Heart left ventricle (tissue), 16 donors: ENCODE data around the gene HSCB. TPM values are rescaled to one million over a fixed set of nuclear protein-coding genes. Genes with fewer than 3 reads are reported as not detected.

Source experiments
- ATAC-seq, 4 donors: fragments of 200-7000 bp; cut with Tn5 transposase; one replicate each; pipeline ENCODE4 v1.9.1; 2020 to 2022; ENCODE audit warnings: moderate library complexity in 4 of 4, mild to moderate bottlenecking in 3 of 4, moderate number of reproducible peaks in 1 of 4
- DNase-seq, 5 donors: peaks; one replicate each; pipeline ENCODE4 v3.0.0-alpha.2; 2020
- H3K27ac ChIP-seq, 12 donors: fragments of 200-600 bp; sonication (generic) in 4 of 12; one replicate each; pipeline versions ENCODE4 v1.5.0 to v1.8.0; 2016 to 2022; ENCODE audit warnings: mild to moderate bottlenecking in 2 of 12
- H3K27me3 ChIP-seq, 9 donors: fragments of 200-600 bp; sonication (generic) in 2 of 9; one replicate each; pipeline versions ENCODE4 v1.5.1 to v1.8.0; 2016 to 2022; ENCODE audit warnings: mild to moderate bottlenecking in 3 of 9
- H3K36me3 ChIP-seq, 9 donors: fragments of 200-600 bp; sonication (generic) in 2 of 9; one replicate each; pipeline versions ENCODE4 v1.5.0 to v1.8.0; 2018 to 2022; ENCODE audit warnings: mild to moderate bottlenecking in 2 of 9
- H3K4me1 ChIP-seq, 12 donors: fragments of 200-600 bp; sonication (generic) in 4 of 12; one replicate each; pipeline versions ENCODE4 v1.5.0 to v1.8.0; 2016 to 2022; ENCODE audit warnings: mild to moderate bottlenecking in 3 of 12
- H3K4me3 ChIP-seq, 12 donors: fragments of 200-600 bp; sonication (generic) in 4 of 12; one replicate each; pipeline versions ENCODE4 v1.5.0 to v1.8.0; 2017 to 2022; ENCODE audit warnings: mild to moderate bottlenecking in 9 of 12, moderate library complexity in 4 of 12
- H3K9me3 ChIP-seq, 12 donors: fragments of 200-600 bp; sonication (generic) in 4 of 12; one replicate each; pipeline versions ENCODE4 v1.5.0 to v1.8.0; 2016 to 2022; ENCODE audit warnings: mild to moderate bottlenecking in 1 of 12
- CTCF ChIP-seq, 12 donors: fragments of 200-600 bp; sonication (generic) in 4 of 12; IDR thresholded peaks; one replicate each; pipeline versions ENCODE4 v1.5.0 to v1.8.0; 2018 to 2022; ENCODE audit warnings: antibody characterized with exemption in 12 of 12, mild to moderate bottlenecking in 5 of 12
- POLR2A ChIP-seq, 2 donors: fragments of 450-650 bp; IDR thresholded peaks; one replicate each; pipeline ENCODE4 v1.6.1; 2017; ENCODE audit warnings: antibody characterized with exemption in 2 of 2, mild to moderate bottlenecking in 2 of 2, moderate library complexity in 2 of 2
- WGBS, 4 donors: extraction: QIAGEN DNeasy Blood & Tissue Kit in 2 of 4; methylation state at CpG; one replicate each; pipeline versions ENCODE4 v1.1.5 to v1.1.7; 2013 to 2018; 5-methylcytosine and 5-hydroxymethylcytosine counted together
- intact Hi-C, 10 donors: fragments of 100-400 bp; cut with DNase I; formaldehyde crosslinking; loops; one replicate each; pipeline versions ENCODE4 v1.11.1 to v1.14.2; 2022
- polyA plus RNA-seq, 2 donors: library from polyadenylated mRNA; stranded (reverse); fragments of 200-250 nt; gene quantifications; one replicate each; pipeline ENCODE4 v1.2.3, GENCODE V29; 2013
- total RNA-seq, 9 donors: library from RNA; depleted of rRNA in 2 of 9; stranded (reverse); fragments of >200 nt in 2 of 9; fragmentation: NEBNext Ultra II Directional in 3 of 9; extraction: Animal tissue kit (Norgen Biotek cat#: 25700) in 3 of 9; gene quantifications; one replicate each; pipeline versions ENCODE4 v1.1.0 to v1.2.4, GENCODE V29; 2016 to 2023
- donor health status: ischemic (EF 13 %, LVEDD 7.1; RV severe dilation, severe dysfunction).
- donor health status: healthy with polysubstance abuse.
- donor health status: DM: no; HTN: yes; CAD: no.
- donor health status: DM: no; HTN: no; CAD: no.
- donor health status: ischemic (EF 25% LVEDD 6.9; RV normal size, moderate dysfunction).
- donor health status: ischemic (EF 25% LVEDD 5.7; RV mildly dilated, moderate dysfunction).
- donor health status: healthy.
- donor health status: DM: yes; HTN: yes; CAD: no.
- donor health status: ischemic (EF 35%, LVEDD 5.7; RV mildly dilated, moderate dysfunction).
- donor health status: nonischemic (EF 11% LVEDD 7.7; RV severe dilation, severe dysfunction).
- donor health status: DM: yes; HTN: yes; CAD: no.
- donor health status: PGD.
- donor health status: ischemic (EF 29% LVEDD 5.4; RV normal size, mild dysfunction).
- donor health status: nonischemic (EF 23%, LVEDD 6.1; RV moderate dilation, normal function).

Gene HSCB
- total and polyA plus RNA-seq, 11 donors, result 7.4 to 18.3 (median 11.4) TPM

GRCh38 chr22:28768701-28769393, 27.0 kb downstream of the HSCB start:
- H3K9me3 ChIP-seq, result peaks cover 0 to 5% (median 0%) of the 10 kb centered on the region in 12 donors
- H3K4me3 ChIP-seq, result no peak overlapping the region
- no peak for DNase-seq
- H3K27me3 ChIP-seq, result no peaks in the 10 kb centered on the region
- TF ChIP-seq POLR2A (IDR thresholded peaks at IDR 0.05) (no peak), CTCF (IDR thresholded peaks at IDR 0.05) (no peak)
- H3K4me1 ChIP-seq, result peaks cover 0 to 12% (median 5%) of the 10 kb centered on the region in 12 donors
- intact Hi-C loops, result no loop called here
- H3K27ac ChIP-seq, result no peak overlapping the region
- ATAC-seq, result no peak
- H3K36me3 ChIP-seq, result no peaks in the 10 kb centered on the region
- 80 to 94% (median 87%) methylated on average over 6 of the region's 6 CpGs for WGBS, 4 donors

- intact Hi-C loops, result no loop called here
Measured at GRCh38 chr22:28769394-28770085, 27.7 kb downstream of the HSCB start.

GRCh38 chr22:28771195-28771791, 29.5 kb downstream of the HSCB start:
- ATAC-seq, result no peak
- H3K36me3 ChIP-seq, result peaks cover 0 to 21% (median 16%) of the 10 kb centered on the region in 9 donors
- peaks cover 0 to 26% (median 19%) of the 10 kb centered on the region in 12 donors for H3K4me1 ChIP-seq
- WGBS, 4 donors, result 73 to 81% (median 79%) methylated on average over 5 of the region's 5 CpGs
- H3K4me3 ChIP-seq, result no peak overlapping the region
- H3K27me3 ChIP-seq, result no peaks in the 10 kb centered on the region
- TF ChIP-seq POLR2A (IDR thresholded peaks at IDR 0.05) (no peak), CTCF (IDR thresholded peaks at IDR 0.05) (no peak)
- no peak overlapping the region for H3K27ac ChIP-seq
- intact Hi-C loops, result no loop called here
- DNase-seq, result no peak
- H3K9me3 ChIP-seq, result peaks cover 0 to 5% (median 0%) of the 10 kb centered on the region in 12 donors

More at GRCh38 chr22:28769394-28770085, 27.7 kb downstream of the HSCB start:
- 92 to 95% (median 94%) methylated on average over 14 of the region's 14 CpGs for WGBS, 4 donors
- ATAC-seq (no peak), DNase-seq (no peak)
- H3K27me3 ChIP-seq, result no peaks in the 10 kb centered on the region
- TF ChIP-seq CTCF (IDR thresholded peaks at IDR 0.05) (no peak), POLR2A (IDR thresholded peaks at IDR 0.05) (no peak)
- no peak overlapping the region for H3K27ac ChIP-seq
- peaks cover 0 to 5% (median 0%) of the 10 kb centered on the region in 12 donors for H3K9me3 ChIP-seq
- H3K4me1 ChIP-seq, result peaks cover 0 to 16% (median 10%) of the 10 kb centered on the region in 12 donors
- peaks cover 0 to 4% (median under 1%) of the 10 kb centered on the region in 9 donors for H3K36me3 ChIP-seq
- no peak overlapping the region for H3K4me3 ChIP-seq
